WTC11 (cell line): ENCODE measurements around the gene PLD1.

Experiments used
- ATF3 ChIP-seq: sonication (generic); formaldehyde crosslinking; conservative IDR thresholded peaks from 2 replicates; pipeline ENCODE4 v1.8.1; 2022; ENCODE audit warnings: mild to moderate bottlenecking, missing genetic modification reagents
- CREB1 ChIP-seq: sonication (generic); formaldehyde crosslinking; IDR thresholded peaks from 2 replicates; pipeline ENCODE4 v1.8.0; 2023; ENCODE audit warnings: mild to moderate bottlenecking, missing genetic modification reagents
- CREM ChIP-seq: sonication (generic); formaldehyde crosslinking; IDR thresholded peaks from 2 replicates; pipeline ENCODE4 v1.8.1; 2022; ENCODE audit warnings: mild to moderate bottlenecking, missing genetic modification reagents, moderate library complexity
- CTCF ChIP-seq: fragments of 200-600 bp; IDR thresholded peaks from 2 replicates; pipeline ENCODE4 v1.8.0; 2022; ENCODE audit warnings: antibody characterized with exemption
- E2F4 ChIP-seq: sonication (generic); formaldehyde crosslinking; IDR thresholded peaks from 2 replicates; pipeline ENCODE4 v1.8.1; 2022; ENCODE audit warnings: low read depth, mild to moderate bottlenecking, moderate library complexity, missing genetic modification reagents, borderline replicate concordance
- ELF4 ChIP-seq: sonication (generic); formaldehyde crosslinking; IDR thresholded peaks from 2 replicates; pipeline ENCODE4 v1.8.1; 2022; ENCODE audit warnings: low read depth, mild to moderate bottlenecking, moderate library complexity, missing genetic modification reagents
- GABPB1 ChIP-seq: sonication (generic); formaldehyde crosslinking; IDR thresholded peaks from 2 replicates; pipeline ENCODE4 v1.8.1; 2023; ENCODE audit warnings: mild to moderate bottlenecking, missing genetic modification reagents
- KAT7 ChIP-seq: sonication (generic); formaldehyde crosslinking; IDR thresholded peaks from 2 replicates; pipeline ENCODE4 v1.8.1; 2023; ENCODE audit warnings: missing genetic modification reagents, mild to moderate bottlenecking, borderline replicate concordance
- SP1 ChIP-seq: sonication (generic); formaldehyde crosslinking; conservative IDR thresholded peaks from 2 replicates; pipeline ENCODE4 v1.8.1; 2022; ENCODE audit warnings: missing genetic modification reagents
- TCF7 ChIP-seq: sonication (generic); formaldehyde crosslinking; IDR thresholded peaks from 2 replicates; pipeline ENCODE4 v1.8.0; 2022; ENCODE audit warnings: mild to moderate bottlenecking, low read depth, missing genetic modification reagents, moderate library complexity
- USF2 ChIP-seq: sonication (generic); formaldehyde crosslinking; IDR thresholded peaks from 2 replicates; pipeline ENCODE4 v1.8.1; 2023; ENCODE audit warnings: mild to moderate bottlenecking, missing genetic modification reagents, moderate library complexity
- ZNF121 ChIP-seq: sonication (generic); formaldehyde crosslinking; IDR thresholded peaks from 2 replicates; pipeline ENCODE4 v1.8.0; 2023; ENCODE audit warnings: missing genetic modification reagents
- ZNF232 ChIP-seq: sonication (generic); formaldehyde crosslinking; IDR thresholded peaks from 2 replicates; pipeline ENCODE4 v1.8.0; 2022; ENCODE audit warnings: mild to moderate bottlenecking, missing genetic modification reagents

GRCh38 chr3:171831936-171832335 lies 21.7 kb upstream of the PLD1 start:
- TF ChIP-seq KAT7 (no peak), SP1 (CRISPR knock-in tag) (no peak), GABPB1 (no peak), CTCF (no peak), ELF4 (CRISPR knock-in tag) (no peak), E2F4 (CRISPR knock-in tag) (no peak), CREB1 (CRISPR knock-in tag) (no peak), TCF7 (no peak), USF2 (no peak), ATF3 (CRISPR knock-in tag) (no peak), ZNF121 (no peak), ZNF232 (CRISPR knock-in tag) (no peak), CREM (CRISPR knock-in tag) (no peak)
